Adipocyte (in vitro differentiated cells): ENCODE measurements around the gene NAV2.

Experiments
- DNase-seq: peaks from one replicate; pipeline ENCODE4 v3.0.0-alpha.2; 2015; ENCODE audit warnings: low read depth
- H3K27me3 ChIP-seq: replicated peaks from 2 replicates; pipeline ENCODE4 v1.7.0; 2013; ENCODE audit warnings: mild to moderate bottlenecking, low read length, moderate library complexity; ENCODE audit not compliant: control insufficient read depth, insufficient read depth
- H3K36me3 ChIP-seq: 2 replicates; pipeline ENCODE4 v1.7.0; 2013; ENCODE audit warnings: low read length, mild to moderate bottlenecking, moderate library complexity; ENCODE audit not compliant: control insufficient read depth, insufficient read depth, severe bottlenecking
- H3K4me1 ChIP-seq: 2 replicates; pipeline ENCODE4 v1.7.0; 2013; ENCODE audit warnings: mild to moderate bottlenecking, low read length, moderate library complexity; ENCODE audit not compliant: control insufficient read depth, insufficient read depth
- H3K4me3 ChIP-seq: 2 replicates; pipeline ENCODE4 v1.7.0; 2013; ENCODE audit warnings: mild to moderate bottlenecking, low read length, moderate library complexity
- H3K9ac ChIP-seq: 2 replicates; pipeline ENCODE4 v1.7.0; 2013; ENCODE audit warnings: mild to moderate bottlenecking, low read length, moderate library complexity
- H3K9me3 ChIP-seq: 2 replicates; pipeline ENCODE4 v1.7.0; 2013; ENCODE audit warnings: mild to moderate bottlenecking, low read length, moderate library complexity; ENCODE audit not compliant: control insufficient read depth

Gene NAV2

DNA sequence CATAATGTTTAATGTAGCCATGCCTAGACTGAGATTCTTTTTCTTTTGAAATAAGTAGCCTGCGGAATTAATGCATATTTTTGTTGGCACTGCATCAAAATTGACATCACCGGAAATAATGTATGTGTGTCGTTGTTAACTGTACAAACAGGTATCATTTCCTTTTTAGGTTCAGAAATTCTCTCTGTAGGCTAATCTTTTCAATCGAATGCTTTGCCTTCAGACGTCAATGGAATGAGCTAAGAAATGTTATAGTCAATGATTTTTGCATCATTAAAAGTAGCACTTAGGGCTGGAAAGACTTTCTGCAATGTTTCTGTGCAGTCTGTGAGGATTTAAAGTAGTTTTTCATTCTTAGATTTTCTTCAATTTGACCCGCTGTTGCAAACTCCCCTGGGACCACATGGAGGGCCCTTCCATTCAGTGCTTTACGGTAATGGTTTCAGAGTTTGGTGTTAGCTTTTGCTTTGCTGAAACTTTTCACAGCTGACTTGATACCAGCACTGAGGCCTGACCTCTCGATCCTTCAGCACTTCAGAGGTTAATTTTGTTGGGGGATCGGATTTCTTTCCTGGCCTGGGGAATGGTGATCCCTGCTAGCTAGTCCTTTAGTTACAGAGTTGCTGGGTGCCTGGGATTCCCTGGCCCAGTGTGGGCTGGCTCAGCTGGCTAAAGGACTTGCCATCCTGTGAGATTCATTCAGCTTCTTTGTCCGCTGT is 309.9 kb downstream of the NAV2 start:
- Histone ChIP-seq H3K9me3 (no peaks in the 10 kb centered on the region), H3K4me3 (no peak overlapping the region), H3K9ac (no peak overlapping the region), H3K27me3 (no peaks in the 10 kb centered on the region), H3K36me3 (no peaks in the 10 kb centered on the region), H3K4me1 (no peaks in the 10 kb centered on the region)
- peak; percentile 57 for DNase-seq

DNA sequence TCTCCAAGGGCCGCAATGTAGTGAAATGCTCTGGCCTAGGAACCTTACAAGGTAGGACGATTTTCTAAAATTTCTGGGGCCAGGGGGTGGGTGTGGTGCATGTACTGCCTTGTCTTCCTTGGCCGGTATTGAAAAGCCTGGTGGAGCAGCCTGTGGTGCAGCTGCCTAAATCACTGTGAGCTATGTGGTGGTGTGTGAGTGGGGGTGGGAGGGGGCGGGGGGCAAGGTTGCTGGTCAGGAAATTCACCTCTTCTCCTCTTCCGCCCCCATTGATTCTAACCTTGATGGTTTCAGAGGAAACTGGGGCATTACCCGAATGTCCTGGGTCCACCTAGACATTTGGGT is 310.4 kb downstream of the NAV2 start:
- no peak overlapping the region for H3K4me3 ChIP-seq
- no peaks in the 10 kb centered on the region for H3K4me1 ChIP-seq
- H3K27me3 ChIP-seq = no peaks in the 10 kb centered on the region
- no peak overlapping the region for H3K9ac ChIP-seq
- no peaks in the 10 kb centered on the region for H3K9me3 ChIP-seq
- DNase-seq = no peak
- H3K36me3 ChIP-seq = no peaks in the 10 kb centered on the region

DNA sequence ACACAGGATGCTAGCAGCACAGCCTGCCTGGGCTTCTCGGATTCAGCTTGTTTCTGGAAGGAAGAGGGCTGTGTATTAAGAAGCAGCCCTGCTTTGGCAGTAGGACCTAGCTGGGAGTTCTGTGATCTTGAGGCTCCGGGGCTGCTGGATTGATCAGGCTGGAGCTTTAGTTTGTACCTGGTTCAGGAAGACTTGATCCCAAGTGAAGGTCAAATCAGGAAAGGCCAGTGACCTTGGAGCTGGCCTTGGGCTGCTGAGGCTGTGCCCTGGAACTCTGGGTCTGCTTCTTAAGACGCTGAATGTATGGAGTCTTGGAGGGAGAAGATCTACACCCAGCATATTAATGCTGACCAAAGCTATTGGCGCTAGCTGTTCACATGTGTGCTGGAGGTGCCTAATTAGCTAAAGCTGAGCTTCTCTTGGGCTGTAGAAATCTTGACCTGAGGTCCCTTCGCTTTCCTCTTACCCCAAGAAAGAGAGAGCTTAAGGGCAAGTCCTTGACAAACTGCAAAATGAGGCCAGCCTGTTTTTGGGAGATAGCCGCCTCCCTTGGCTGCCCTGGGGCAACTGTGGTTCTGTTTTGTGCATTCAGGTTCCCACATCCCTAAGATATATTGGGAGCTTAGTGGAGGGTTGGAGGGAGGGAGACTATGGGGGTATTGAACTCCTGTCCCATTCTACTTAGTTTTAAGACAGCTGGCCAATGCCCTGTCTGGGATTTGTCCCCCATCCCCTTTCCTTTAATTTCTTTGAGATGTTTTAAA is 311.7 kb downstream of the NAV2 start:
- Histone ChIP-seq H3K4me1 (no peaks in the 10 kb centered on the region), H3K9me3 (no peaks in the 10 kb centered on the region), H3K9ac (no peak overlapping the region), H3K27me3 (no peaks in the 10 kb centered on the region), H3K36me3 (no peaks in the 10 kb centered on the region), H3K4me3 (no peak overlapping the region)
- no peak for DNase-seq

DNA sequence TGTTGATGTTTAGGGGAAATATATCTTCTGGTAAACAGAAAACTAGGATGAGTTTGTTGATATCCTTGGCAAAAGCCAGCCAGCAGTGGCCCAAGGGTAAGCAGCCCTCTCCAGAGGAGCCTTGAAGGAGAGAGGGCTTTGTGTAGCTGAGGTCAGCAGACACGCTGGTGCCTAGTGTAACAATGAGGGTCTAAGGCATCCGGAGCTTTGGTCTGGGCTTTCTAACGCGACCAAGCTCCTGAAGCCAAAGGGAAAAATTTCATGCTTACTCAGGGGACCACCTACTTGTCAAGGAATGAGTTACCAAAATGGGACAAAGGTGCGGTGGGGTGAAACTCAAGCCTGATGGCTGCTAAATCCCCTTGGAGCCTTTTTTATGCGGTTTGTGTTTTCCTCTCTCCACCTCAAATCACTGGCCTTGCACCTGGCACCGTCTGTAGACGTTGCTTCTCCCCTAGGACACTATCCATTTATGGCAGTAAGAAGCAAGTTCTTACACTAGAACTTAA is 312.7 kb downstream of the NAV2 start:
- no peak overlapping the region for H3K9ac ChIP-seq
- no peak overlapping the region for H3K4me3 ChIP-seq
- H3K27me3 ChIP-seq = no peaks in the 10 kb centered on the region
- H3K36me3 ChIP-seq = no peaks in the 10 kb centered on the region
- H3K9me3 ChIP-seq = no peaks in the 10 kb centered on the region
- DNase-seq = no peak
- H3K4me1 ChIP-seq = no peaks in the 10 kb centered on the region

DNA sequence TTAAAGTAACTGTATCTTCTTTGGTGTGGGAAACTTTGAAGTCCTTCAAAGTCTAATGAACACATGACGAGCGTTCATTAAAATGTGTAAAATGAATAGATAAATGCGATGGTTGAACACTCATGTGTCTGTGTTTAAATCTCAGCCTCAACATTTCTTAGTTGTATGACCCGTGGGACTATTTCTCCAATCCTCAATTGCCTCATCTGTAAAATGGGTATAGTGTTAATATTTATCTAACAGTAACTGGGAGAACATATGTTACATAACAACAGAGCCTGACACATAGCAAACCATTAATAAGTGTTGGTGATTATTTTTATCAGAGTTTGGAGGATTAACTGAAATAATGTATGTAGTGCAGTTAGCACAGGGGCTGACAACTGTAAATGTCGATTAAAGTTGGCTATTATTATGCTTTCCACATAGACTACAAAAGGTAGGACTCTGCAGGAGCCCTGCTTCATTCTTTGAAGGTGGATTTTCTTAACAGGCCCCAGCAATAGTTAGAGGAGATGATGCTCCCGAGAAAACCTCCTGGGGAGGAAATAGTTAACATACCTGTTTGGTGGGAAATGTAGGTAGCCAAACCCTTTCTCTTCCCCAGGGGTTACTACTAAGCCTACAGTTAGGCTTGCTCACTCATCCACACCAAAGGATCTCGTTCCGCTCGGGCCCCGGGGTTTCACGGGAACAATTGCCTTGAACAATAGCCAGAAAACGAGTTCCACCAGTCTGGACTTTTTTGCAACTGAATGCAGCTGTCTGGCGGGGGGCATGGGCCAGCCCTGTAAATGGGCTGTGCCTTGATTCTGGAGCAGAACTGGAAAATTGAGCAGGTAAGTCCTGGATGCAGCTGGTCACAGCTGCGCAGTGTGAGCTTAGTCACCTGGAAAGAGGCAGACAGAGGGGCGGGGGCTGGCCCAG is 314.3 kb downstream of the NAV2 start:
- Histone ChIP-seq H3K9ac (no peak overlapping the region), H3K4me3 (no peak overlapping the region), H3K27me3 (no peaks in the 10 kb centered on the region), H3K36me3 (no peaks in the 10 kb centered on the region), H3K9me3 (no peaks in the 10 kb centered on the region), H3K4me1 (peaks cover 12% of the 10 kb centered on the region)
- no peak for DNase-seq

DNA sequence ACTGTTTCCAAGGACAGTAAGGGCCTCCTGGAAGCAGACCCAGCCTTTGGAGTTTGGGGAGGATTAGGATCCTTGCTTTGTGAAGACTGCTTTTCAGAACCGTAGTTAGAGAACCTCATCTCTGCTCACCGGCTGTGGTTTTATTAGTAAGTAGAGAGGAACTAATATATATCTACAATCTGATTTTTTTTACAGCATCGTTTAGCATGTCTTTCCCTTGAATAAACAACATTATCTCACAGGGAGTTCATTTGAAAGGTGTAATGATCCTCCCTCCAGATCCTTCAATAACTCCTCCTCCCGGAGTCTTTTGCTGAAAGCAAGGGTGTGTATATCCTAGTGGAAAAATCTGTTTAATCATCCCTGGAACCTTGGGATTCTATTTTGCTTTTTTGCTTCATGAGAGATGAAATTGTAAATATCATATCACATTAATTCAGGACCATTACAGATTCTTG is 314.9 kb downstream of the NAV2 start:
- DNase-seq = no peak
- H3K9ac ChIP-seq = no peak overlapping the region
- peaks cover 18% of the 10 kb centered on the region for H3K4me1 ChIP-seq
- no peaks in the 10 kb centered on the region for H3K27me3 ChIP-seq
- no peaks in the 10 kb centered on the region for H3K36me3 ChIP-seq
- no peak overlapping the region for H3K4me3 ChIP-seq
- H3K9me3 ChIP-seq = no peaks in the 10 kb centered on the region

DNA sequence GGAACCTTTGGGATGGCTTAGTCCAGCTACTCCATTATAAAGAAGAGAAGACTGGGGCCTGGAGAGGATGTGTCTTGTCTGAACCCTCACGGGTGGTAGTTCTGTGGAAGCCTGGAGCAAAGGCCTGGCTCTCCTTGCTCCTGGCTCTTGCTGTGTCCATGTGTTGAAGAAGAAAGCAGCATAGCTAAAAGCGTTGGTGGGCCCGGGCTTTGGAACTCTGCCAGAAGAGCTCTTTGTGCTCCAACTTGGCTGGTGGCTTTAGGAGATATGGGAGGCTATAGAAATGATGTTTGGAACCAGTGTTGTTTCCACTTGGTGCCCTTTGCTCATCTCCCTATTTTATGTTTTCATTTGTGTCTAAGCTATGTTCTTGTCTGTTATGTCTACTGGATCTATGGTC is 316.6 kb downstream of the NAV2 start:
- Histone ChIP-seq H3K9me3 (no peaks in the 10 kb centered on the region), H3K9ac (no peak overlapping the region), H3K36me3 (no peaks in the 10 kb centered on the region), H3K4me3 (no peak overlapping the region), H3K4me1 (peaks cover 31% of the 10 kb centered on the region), H3K27me3 (no peaks in the 10 kb centered on the region)
- no peak for DNase-seq

DNA sequence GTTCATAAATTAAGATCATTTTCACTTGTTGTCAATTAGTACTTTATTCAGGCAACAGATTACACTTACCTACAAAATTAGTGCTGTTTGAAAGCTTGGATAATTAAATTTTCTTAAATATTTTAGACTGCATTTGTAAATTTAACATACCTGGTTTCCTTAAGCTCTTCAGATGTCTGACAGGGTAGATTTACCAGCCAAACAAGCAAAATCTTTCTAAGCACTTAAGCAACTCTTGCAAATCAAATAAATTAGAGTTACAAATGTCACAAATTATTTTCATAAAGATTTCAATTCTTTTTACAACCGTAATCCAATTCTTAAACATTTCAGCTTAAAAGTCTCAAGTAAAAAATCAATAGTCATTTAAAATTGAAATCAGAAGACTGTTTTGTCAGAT is 317.8 kb downstream of the NAV2 start:
- H3K9me3 ChIP-seq = no peaks in the 10 kb centered on the region
- H3K9ac ChIP-seq = no peak overlapping the region
- DNase-seq = no peak
- H3K36me3 ChIP-seq = no peaks in the 10 kb centered on the region
- H3K4me1 ChIP-seq = peaks cover 37% of the 10 kb centered on the region
- H3K4me3 ChIP-seq = no peak overlapping the region
- no peaks in the 10 kb centered on the region for H3K27me3 ChIP-seq

DNA sequence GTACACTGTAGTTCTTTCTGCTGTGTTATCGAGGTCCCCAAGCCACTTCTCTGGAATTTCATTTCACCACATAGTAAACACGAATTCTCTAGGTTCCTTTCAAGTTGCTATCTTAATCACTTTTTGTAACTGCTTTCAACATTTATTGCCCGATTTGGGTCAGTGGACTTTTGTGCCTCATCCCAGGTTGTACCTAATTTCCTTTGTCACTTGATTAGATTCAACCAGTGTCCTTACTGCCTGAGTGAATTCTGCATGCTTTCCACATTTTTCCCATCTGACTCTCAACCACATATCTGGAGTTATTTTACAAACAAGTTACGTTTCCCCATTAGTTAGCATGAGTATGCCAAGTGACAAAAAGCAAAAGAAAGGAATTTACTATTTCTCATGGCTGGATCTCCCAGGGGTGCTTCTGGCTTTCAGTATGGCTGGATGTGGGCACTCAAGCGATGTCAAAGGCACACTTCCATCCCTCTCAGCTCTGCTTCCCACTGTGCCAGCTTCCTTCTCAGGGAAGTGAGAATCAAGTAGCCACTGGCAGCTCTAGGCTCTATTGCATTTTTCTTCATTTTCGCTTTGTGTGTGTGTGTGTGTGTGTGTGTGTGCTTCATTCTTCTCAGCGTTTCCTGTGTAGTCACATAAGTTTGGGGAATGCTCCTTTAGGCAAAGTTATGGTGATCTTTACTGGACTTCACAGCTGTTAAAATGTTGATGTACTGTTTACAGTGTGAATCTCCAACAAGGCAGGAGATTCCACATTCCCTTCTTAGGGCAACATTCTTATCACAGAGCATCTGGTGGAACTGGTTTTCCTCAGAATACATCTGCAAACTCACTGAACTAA is 318.7 kb downstream of the NAV2 start:
- Histone ChIP-seq H3K9ac (no peak overlapping the region), H3K4me3 (no peak overlapping the region), H3K9me3 (no peaks in the 10 kb centered on the region), H3K27me3 (no peaks in the 10 kb centered on the region), H3K36me3 (peaks cover 5% of the 10 kb centered on the region), H3K4me1 (peaks cover 44% of the 10 kb centered on the region)
- peak; percentile 78 for DNase-seq

DNA sequence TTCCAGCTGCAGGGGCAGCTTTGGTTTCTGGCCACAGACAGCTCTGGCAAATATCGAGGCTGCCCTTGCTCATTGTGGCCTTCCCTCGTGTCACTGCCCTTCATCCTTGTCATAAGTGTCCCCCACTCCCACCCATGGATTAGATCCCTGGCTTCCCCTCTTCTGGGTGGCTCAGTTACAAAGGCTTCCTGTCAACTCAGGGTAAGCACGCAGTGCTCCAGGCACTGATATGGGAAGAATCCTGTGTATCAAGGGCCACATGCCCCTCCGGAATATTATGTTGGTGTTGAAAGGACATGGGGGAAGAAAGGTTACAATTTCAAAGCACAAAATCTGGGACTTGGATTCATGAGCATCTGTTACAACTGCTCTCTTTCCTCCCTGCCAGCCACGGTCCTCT is 319.5 kb downstream of the NAV2 start:
- Histone ChIP-seq H3K9me3 (no peaks in the 10 kb centered on the region), H3K4me3 (no peak overlapping the region), H3K4me1 (peaks cover 44% of the 10 kb centered on the region)

More for the DNA sequence above, 319.5 kb downstream of the NAV2 start:
- Histone ChIP-seq H3K9ac (no peak overlapping the region), H3K36me3 (peaks cover 12% of the 10 kb centered on the region), H3K27me3 (no peaks in the 10 kb centered on the region)
- no peak for DNase-seq
